GM12878 (cell line): ENCODE results near the gene LORICRIN.

Experiments used
- CEBPB ChIP-seq, 2 experiments: fragments of 150-350 bp in 1 of 2; IDR thresholded peaks; 2 replicates each; pipeline ENCODE4 v1.6.1; 2012 to 2014; ENCODE audit warnings: low read depth in 2 of 2, low read length in 2 of 2, borderline replicate concordance in 1 of 2, inconsistent platforms in 1 of 2
- CTCF ChIP-seq, 3 experiments: IDR thresholded peaks in 2 of 3; conservative IDR thresholded peaks in 1 of 3; 2 replicates each; pipeline ENCODE4 v1.5.1; 2011; ENCODE audit warnings: low read depth in 3 of 3, low read length in 3 of 3, mild to moderate bottlenecking in 3 of 3, control low read depth in 2 of 3, moderate library complexity in 2 of 3, inconsistent platforms in 1 of 3, mixed read lengths in 1 of 3; ENCODE audit not compliant: control insufficient read depth in 2 of 3, insufficient read depth in 1 of 3; ENCODE audit errors: extremely low read depth in 1 of 3
- HDAC2 ChIP-seq: fragments of 200-600 bp; sonication (generic); IDR thresholded peaks from 2 replicates; pipeline ENCODE4 v1.6.1; 2017
- MTA3 ChIP-seq: IDR thresholded peaks from 2 replicates; pipeline ENCODE4 v1.6.1; 2012; ENCODE audit warnings: low read length, inconsistent platforms, borderline replicate concordance
- POLR2A ChIP-seq: IDR thresholded peaks from 2 replicates; pipeline ENCODE4 v1.6.1; 2011; ENCODE audit warnings: low read depth, mild to moderate bottlenecking, low read length
- SRF ChIP-seq, 2 experiments: IDR thresholded peaks; 2 replicates each; pipeline ENCODE4 v1.6.1; 2011; ENCODE audit warnings: low read depth in 2 of 2, low read length in 2 of 2, mild to moderate bottlenecking in 1 of 2, moderate library complexity in 1 of 2
- USF1 ChIP-seq: IDR thresholded peaks from 2 replicates; pipeline ENCODE4 v1.6.1; 2011; ENCODE audit warnings: borderline replicate concordance, low read depth, mild to moderate bottlenecking, moderate library complexity, mixed read lengths, low read length; ENCODE audit not compliant: insufficient read depth; ENCODE audit errors: extremely low read length
- USF2 ChIP-seq: IDR thresholded peaks from 2 replicates; pipeline ENCODE4 v1.6.1; 2011; ENCODE audit warnings: low read depth, low read length, improper control_type of control experiment, borderline replicate concordance

GRCh38 chr1:153232553-153232952 is 26.9 kb upstream of the LORICRIN start:
- TF ChIP-seq USF1 (no peak), POLR2A (no peak), USF2 (no peak), CTCF (IDR thresholded peaks at IDR 0.05 in 2 of 3, conservative IDR thresholded peaks at IDR 0.05 in 1 of 3; ENCODE audit: control insufficient read depth in 2 of 3, extremely low read depth in 1 of 3, insufficient read depth in 1 of 3, low read depth in 3 of 3, low read length in 3 of 3) (no peak), SRF (IDR thresholded peaks at IDR 0.05; ENCODE audit: low read depth in 2 of 2, low read length in 2 of 2) (no peak), HDAC2 (no peak), MTA3 (no peak), CEBPB (IDR thresholded peaks at IDR 0.05; ENCODE audit: borderline replicate concordance in 1 of 2, low read depth in 2 of 2, low read length in 2 of 2) (no peak)
